SU-DHL-6 (cell line): ENCODE results near the gene KIF5C.

Experiments used
- H2AFZ ChIP-seq: fragments of 200-600 bp; sonication (generic); 2 replicates; pipeline ENCODE4 v1.6.1; 2014; ENCODE audit warnings: low read depth, mild to moderate bottlenecking, moderate library complexity, mixed read lengths, antibody characterized with exemption, low read length; ENCODE audit not compliant: severe bottlenecking
- H3F3A ChIP-seq: fragments of 200-600 bp; shearing (Covaris generic); 2 replicates; pipeline ENCODE4 v1.6.0; 2016; ENCODE audit warnings: antibody characterized with exemption, mild to moderate bottlenecking; ENCODE audit not compliant: insufficient read depth
- H3K27ac ChIP-seq: fragments of 200-600 bp; sonication (generic); 2 replicates; pipeline ENCODE4 v1.5.1; 2016; ENCODE audit warnings: low read depth, mild to moderate bottlenecking, low read length, moderate library complexity, mixed read lengths
- H3K27me3 ChIP-seq: fragments of 200-600 bp; sonication (generic), shearing (Covaris generic); 2 replicates; pipeline ENCODE4 v1.6.0; 2014; ENCODE audit warnings: mild to moderate bottlenecking, low read length
- H3K36me3 ChIP-seq: fragments of 200-600 bp; sonication (generic); 2 replicates; pipeline ENCODE4 v1.6.1; 2014; ENCODE audit warnings: mild to moderate bottlenecking, low read length, mixed read lengths
- H3K4me2 ChIP-seq: fragments of 300-600, 200-600 bp; shearing (Covaris generic), sonication (generic); 2 replicates; pipeline ENCODE4 v1.6.0; 2014; ENCODE audit warnings: low read length, low read depth, mild to moderate bottlenecking; ENCODE audit not compliant: poor library complexity, severe bottlenecking
- H3K4me3 ChIP-seq: fragments of 200-600 bp; sonication (generic); 2 replicates; pipeline ENCODE4 v1.5.1; 2014; ENCODE audit warnings: antibody characterized with exemption, low read length, mild to moderate bottlenecking, mixed read lengths; ENCODE audit not compliant: insufficient read depth, poor library complexity, severe bottlenecking
- H3K79me2 ChIP-seq: fragments of 200-600 bp; sonication (generic); 2 replicates; pipeline ENCODE4 v1.6.1; 2014; ENCODE audit warnings: mild to moderate bottlenecking, low read length, moderate library complexity; ENCODE audit not compliant: insufficient read depth
- H3K9ac ChIP-seq: fragments of 200-600 bp; sonication (generic); 2 replicates; pipeline ENCODE4 v1.7.0; 2014; ENCODE audit warnings: mild to moderate bottlenecking, low read length
- H3K9me2 ChIP-seq: fragments of 200-600 bp; sonication (generic); replicated peaks from 2 replicates; pipeline ENCODE4 v1.6.1; 2014; ENCODE audit warnings: low read length; ENCODE audit not compliant: insufficient read depth
- H3K9me3 ChIP-seq: fragments of 200-600 bp; sonication (generic); 2 replicates; pipeline ENCODE4 v1.6.1; 2014; ENCODE audit warnings: low read length, mixed read lengths; ENCODE audit not compliant: insufficient read depth
- H4K20me1 ChIP-seq: fragments of 200-600 bp; sonication (generic); 2 replicates; pipeline ENCODE4 v1.6.1; 2014; ENCODE audit warnings: low read depth, mild to moderate bottlenecking, antibody characterized with exemption, low read length, moderate library complexity, mixed read lengths
- EZH2phosphoT487 ChIP-seq: fragments of 200-600 bp; sonication (generic), shearing (Covaris generic); conservative IDR thresholded peaks from 2 replicates; pipeline ENCODE4 v1.6.1; 2018; ENCODE audit warnings: mild to moderate bottlenecking, antibody characterized with exemption, low read length, moderate library complexity, mixed read lengths
- TF ChIP-seq, protein P1 (sequence below): fragments of 200-600 bp; sonication (generic); IDR thresholded peaks from one replicate; pipeline ENCODE4 v1.5.1; 2017; ENCODE audit warnings: antibody characterized with exemption, mild to moderate bottlenecking, low read length, moderate library complexity; ENCODE audit not compliant: insufficient read depth, poor library complexity, severe bottlenecking

Gene KIF5C

DNA sequence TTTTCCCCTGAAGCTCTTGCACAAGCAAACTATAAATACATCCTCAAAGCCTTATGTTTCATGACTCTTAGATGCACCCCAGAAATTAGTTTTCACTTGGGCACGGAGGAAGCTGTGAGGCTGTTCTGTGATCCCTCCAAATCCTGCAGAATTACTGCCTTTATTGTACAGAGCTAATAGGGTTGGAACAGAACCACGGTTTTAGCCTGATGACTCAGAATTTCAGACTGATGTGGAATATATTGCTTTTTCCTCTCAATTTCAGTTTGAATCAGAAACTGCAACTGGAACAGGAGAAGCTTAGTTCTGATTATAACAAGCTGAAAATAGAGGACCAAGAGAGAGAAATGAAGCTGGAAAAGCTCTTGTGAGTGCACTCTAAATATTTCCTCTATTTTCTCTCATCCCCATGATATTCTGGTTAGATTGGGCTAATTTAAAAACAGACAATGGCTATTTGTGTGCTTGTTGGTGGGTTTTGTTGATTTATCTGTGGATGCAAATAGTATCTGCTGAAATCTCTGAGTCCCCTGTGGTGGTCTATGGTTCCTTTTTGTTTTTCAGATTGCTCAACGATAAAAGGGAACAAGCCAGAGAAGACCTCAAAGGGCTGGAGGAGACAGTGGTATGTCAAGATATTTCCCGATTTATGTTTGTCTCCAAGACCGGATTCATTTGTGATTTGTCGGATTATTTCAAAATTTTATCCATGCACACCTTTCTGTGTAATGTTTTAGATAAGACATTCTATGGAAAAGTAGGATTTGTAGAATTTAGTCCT lies 125.3 kb downstream of the KIF5C start:
- Histone ChIP-seq H3F3A (no peaks in the 10 kb centered on the region), H3K9ac (no peak overlapping the region), H3K4me2 (no peak overlapping the region), H3K27me3 (no peaks in the 10 kb centered on the region), H3K79me2 (no peaks in the 10 kb centered on the region), H3K9me2 (no peaks in the 10 kb centered on the region), H3K9me3 (no peaks in the 10 kb centered on the region), H2AFZ (no peak overlapping the region), H4K20me1 (no peaks in the 10 kb centered on the region), H3K27ac (no peak overlapping the region), H3K36me3 (no peaks in the 10 kb centered on the region), H3K4me3 (no peak overlapping the region)
- TF ChIP-seq, protein P1, sequence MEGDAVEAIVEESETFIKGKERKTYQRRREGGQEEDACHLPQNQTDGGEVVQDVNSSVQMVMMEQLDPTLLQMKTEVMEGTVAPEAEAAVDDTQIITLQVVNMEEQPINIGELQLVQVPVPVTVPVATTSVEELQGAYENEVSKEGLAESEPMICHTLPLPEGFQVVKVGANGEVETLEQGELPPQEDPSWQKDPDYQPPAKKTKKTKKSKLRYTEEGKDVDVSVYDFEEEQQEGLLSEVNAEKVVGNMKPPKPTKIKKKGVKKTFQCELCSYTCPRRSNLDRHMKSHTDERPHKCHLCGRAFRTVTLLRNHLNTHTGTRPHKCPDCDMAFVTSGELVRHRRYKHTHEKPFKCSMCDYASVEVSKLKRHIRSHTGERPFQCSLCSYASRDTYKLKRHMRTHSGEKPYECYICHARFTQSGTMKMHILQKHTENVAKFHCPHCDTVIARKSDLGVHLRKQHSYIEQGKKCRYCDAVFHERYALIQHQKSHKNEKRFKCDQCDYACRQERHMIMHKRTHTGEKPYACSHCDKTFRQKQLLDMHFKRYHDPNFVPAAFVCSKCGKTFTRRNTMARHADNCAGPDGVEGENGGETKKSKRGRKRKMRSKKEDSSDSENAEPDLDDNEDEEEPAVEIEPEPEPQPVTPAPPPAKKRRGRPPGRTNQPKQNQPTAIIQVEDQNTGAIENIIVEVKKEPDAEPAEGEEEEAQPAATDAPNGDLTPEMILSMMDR = no peak
- TF ChIP-seq EZH2phosphoT487 = no peak

DNA sequence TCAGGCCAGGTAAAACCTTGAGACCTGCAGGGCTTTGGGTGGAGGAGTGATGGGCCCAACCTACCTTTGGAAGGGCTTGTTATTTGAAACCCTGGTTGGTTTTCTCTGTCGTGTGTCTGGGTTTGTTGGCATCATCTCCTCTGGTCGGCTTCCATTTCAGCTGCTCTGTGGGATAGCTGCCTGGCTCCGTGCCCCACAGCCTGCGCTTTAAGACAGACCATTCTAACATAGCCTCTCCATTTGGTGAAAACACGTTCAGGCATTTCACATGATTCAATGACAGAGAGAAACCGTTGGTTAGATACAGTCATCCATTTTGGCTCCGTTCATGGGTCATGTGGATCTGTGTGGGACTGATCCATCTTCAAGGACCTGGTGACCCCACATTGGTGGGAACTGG lies 126.5 kb downstream of the KIF5C start:
- H3K27ac ChIP-seq = no peak overlapping the region
- no peak overlapping the region for H3K4me3 ChIP-seq
- no peaks in the 10 kb centered on the region for H3K36me3 ChIP-seq
- H3K4me2 ChIP-seq = no peak overlapping the region
- H3F3A ChIP-seq = no peaks in the 10 kb centered on the region
- no peak overlapping the region for H2AFZ ChIP-seq
- no peaks in the 10 kb centered on the region for H3K9me3 ChIP-seq
- TF ChIP-seq, protein P1 = no peak
- no peak for TF ChIP-seq EZH2phosphoT487
- no peaks in the 10 kb centered on the region for H4K20me1 ChIP-seq
- no peak overlapping the region for H3K9ac ChIP-seq
- H3K27me3 ChIP-seq = no peaks in the 10 kb centered on the region
- no peaks in the 10 kb centered on the region for H3K9me2 ChIP-seq
- H3K79me2 ChIP-seq = no peaks in the 10 kb centered on the region

DNA sequence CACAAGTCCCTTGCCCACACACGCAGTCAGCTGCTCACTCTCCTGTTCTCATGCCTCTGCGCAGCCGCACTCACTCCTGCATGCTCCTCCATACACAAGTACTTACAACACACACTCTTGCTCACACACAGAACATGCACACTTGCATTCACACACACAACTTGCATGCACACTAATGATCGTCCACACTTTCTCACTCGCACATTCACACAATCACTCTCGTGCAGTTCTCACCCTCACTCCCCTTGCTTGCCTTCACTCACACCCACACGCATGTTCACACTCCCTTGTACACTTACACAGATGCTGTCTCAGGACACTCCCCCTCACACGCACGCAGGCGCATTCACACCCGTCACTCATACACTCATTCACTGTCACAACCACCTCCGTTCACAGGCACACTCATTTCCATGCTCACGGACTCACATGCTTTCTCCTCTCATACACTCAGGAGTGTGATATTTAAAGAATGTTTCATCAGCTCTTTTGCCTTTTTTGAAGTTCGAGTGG lies 127.4 kb downstream of the KIF5C start:
- Histone ChIP-seq H3K9me3 (no peaks in the 10 kb centered on the region), H3K79me2 (no peaks in the 10 kb centered on the region), H3K4me2 (no peak overlapping the region), H3K4me3 (no peak overlapping the region), H3K27ac (no peak overlapping the region), H2AFZ (no peak overlapping the region), H4K20me1 (no peaks in the 10 kb centered on the region), H3K9ac (no peak overlapping the region), H3K9me2 (no peaks in the 10 kb centered on the region), H3F3A (no peaks in the 10 kb centered on the region), H3K36me3 (no peaks in the 10 kb centered on the region), H3K27me3 (no peaks in the 10 kb centered on the region)
- TF ChIP-seq EZH2phosphoT487 = no peak
- TF ChIP-seq, protein P1 = no peak
